Head of caudate nucleus (tissue), 42 donors: ENCODE data around the gene SERPINB2.

Source experiments
- DNase-seq, 42 donors: peaks; one replicate each; pipeline versions ENCODE4 v3.0.0 to v3.0.0-alpha.2; 2020 to 2021; ENCODE audit warnings: mixed read lengths in 7 of 42
- intact Hi-C: fragments of 100-400 bp; cut with DNase I; formaldehyde crosslinking; loops from one replicate; pipeline ENCODE4 v1.15.0; 2022

SERPINB2 gene

GRCh38 chr18:63883617-63884016 lies 3.9 kb upstream of the SERPINB2 start:
- DNase-seq: no peak
- intact Hi-C loops: no loop called here

- DNase-seq: no peak
- intact Hi-C loops: no loop called here
Measured at GRCh38 chr18:63888470-63889190, 1.1 kb downstream of the SERPINB2 start.

GRCh38 chr18:63889626-63890025 lies 2.1 kb downstream of the SERPINB2 start:
- no peak for DNase-seq
- intact Hi-C loops: no loop called here

- intact Hi-C loops: no loop called here
- DNase-seq: no peak
Measured at GRCh38 chr18:63890237-63890949, 2.9 kb downstream of the SERPINB2 start.

- no peak for DNase-seq
- intact Hi-C loops: no loop called here
Measured at GRCh38 chr18:63890950-63891304, 3.4 kb downstream of the SERPINB2 start.

GRCh38 chr18:63892566-63892965 lies 5.1 kb downstream of the SERPINB2 start:
- intact Hi-C loops: no loop called here
- no peak for DNase-seq

- intact Hi-C loops: no loop called here
- no peak for DNase-seq
Measured at GRCh38 chr18:63894106-63894772, 6.7 kb downstream of the SERPINB2 start.

GRCh38 chr18:63895190-63895589 lies 7.7 kb downstream of the SERPINB2 start:
- DNase-seq: no peak
- intact Hi-C loops: no loop called here

GRCh38 chr18:63897072-63897471 lies 9.6 kb downstream of the SERPINB2 start:
- no peak for DNase-seq
- intact Hi-C loops: no loop called here

GRCh38 chr18:63899206-63899605 lies 11.7 kb downstream of the SERPINB2 start:
- intact Hi-C loops: no loop called here
- no peak for DNase-seq

GRCh38 chr18:63903851-63904570 lies 16.5 kb downstream of the SERPINB2 start:
- DNase-seq: no peak
- intact Hi-C loops: no loop called here

GRCh38 chr18:63904694-63905093 lies 17.2 kb downstream of the SERPINB2 start:
- intact Hi-C loops: no loop called here
- no peak for DNase-seq

GRCh38 chr18:63905361-63905760 lies 17.9 kb downstream of the SERPINB2 start:
- no peak for DNase-seq
- intact Hi-C loops: no loop called here

- DNase-seq: no peak
- intact Hi-C loops: no loop called here
Measured at GRCh38 chr18:63906056-63906455, 18.6 kb downstream of the SERPINB2 start.

- intact Hi-C loops: no loop called here
- no peak for DNase-seq
Measured at GRCh38 chr18:63907664-63908063, 20.2 kb downstream of the SERPINB2 start, which contains the start of gene SERPINB10. TSS of gene SERPINB10 (plus strand) at chr18:63907958. CDS start at chr18:63915511, 7,553 bp downstream.

GRCh38 chr18:63908858-63909257 lies 21.4 kb downstream of the SERPINB2 start:
- intact Hi-C loops: no loop called here
- no peak for DNase-seq

GRCh38 chr18:63909870-63910269 lies 22.4 kb downstream of the SERPINB2 start:
- DNase-seq: no peak
- intact Hi-C loops: no loop called here

- no peak for DNase-seq
Measured at GRCh38 chr18:63917817-63918216, 30.3 kb downstream of the SERPINB2 start.

GRCh38 chr18:63922049-63922448 lies 34.5 kb downstream of the SERPINB2 start:
- intact Hi-C loops: no loop called here
- DNase-seq: no peak

More at GRCh38 chr18:63917817-63918216, 30.3 kb downstream of the SERPINB2 start:
- intact Hi-C loops: no loop called here

- intact Hi-C loops: no loop called here
- no peak for DNase-seq
Measured at GRCh38 chr18:63924551-63924950, 37.0 kb downstream of the SERPINB2 start.
